A172 (cell line): ENCODE data around the gene ADARB2. TPM values are rescaled to one million over a fixed set of nuclear protein-coding genes. Genes with fewer than 3 reads are reported as not detected.
A peak's percentile ranks its signal among the peaks of the same experiment; 100 is the strongest.

Experiments used
- DNase-seq: peaks from one replicate; pipeline ENCODE4 v3.0.0-alpha.2; 2015; ENCODE audit warnings: low spot score
- total RNA-seq: library from RNA; depleted of rRNA; stranded (reverse); fragments of >200 nt; shearing (Covaris generic); gene quantifications from 2 replicates; pipeline ENCODE4 v1.2.3, GENCODE V29; 2014

Gene ADARB2
- total RNA-seq, 1 experiment from 2014 or later = 1.2 TPM

DNA sequence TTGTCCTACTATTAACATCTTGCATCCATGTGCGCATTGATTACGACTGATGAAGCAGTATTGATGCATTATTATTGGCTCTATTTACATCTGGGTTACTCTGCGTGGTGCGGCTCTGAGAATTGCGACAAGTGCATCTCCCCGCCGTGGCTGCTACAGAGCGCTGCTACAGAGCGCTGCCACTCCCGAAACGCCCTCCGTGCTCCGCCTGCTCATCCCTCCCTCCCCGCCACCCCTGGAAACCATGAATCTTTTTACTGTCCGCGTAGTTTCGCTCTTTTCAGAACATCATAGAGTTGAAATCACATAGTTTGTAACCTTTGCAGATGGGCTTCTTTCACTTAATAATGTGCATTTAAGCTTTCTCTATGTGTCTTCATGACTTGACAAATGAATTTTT is 74.1 kb downstream of the ADARB2 start:
- DNase-seq = no peak

DNA sequence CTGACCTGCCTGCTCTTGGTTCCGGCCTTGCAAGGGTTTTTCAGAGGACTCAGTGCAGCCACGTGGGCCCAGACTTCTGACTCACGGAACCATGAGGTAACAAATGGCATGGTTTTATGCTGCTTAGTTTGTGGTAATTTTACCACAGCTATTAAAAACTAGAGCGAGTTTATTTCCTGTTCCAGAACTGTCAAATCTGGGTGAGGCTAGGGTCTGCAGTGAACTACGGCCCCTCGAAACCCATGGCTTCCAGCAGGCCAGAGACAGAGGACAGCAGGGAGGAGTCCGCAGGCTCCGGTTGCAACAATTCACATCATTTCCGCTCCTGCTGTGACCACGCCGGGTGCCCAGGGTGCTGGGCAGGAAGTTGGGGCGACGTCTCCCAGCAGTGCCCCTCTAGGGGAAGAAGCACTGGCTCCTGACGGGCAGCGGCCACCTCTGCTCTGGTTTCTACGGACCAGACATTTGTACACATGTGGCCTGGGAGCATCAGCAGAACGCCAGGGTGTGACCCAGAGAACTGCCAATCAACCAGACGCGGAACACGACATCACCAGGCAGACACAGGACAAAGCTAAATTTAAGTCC is 74.8 kb downstream of the ADARB2 start:
- DNase-seq = no peak

DNA sequence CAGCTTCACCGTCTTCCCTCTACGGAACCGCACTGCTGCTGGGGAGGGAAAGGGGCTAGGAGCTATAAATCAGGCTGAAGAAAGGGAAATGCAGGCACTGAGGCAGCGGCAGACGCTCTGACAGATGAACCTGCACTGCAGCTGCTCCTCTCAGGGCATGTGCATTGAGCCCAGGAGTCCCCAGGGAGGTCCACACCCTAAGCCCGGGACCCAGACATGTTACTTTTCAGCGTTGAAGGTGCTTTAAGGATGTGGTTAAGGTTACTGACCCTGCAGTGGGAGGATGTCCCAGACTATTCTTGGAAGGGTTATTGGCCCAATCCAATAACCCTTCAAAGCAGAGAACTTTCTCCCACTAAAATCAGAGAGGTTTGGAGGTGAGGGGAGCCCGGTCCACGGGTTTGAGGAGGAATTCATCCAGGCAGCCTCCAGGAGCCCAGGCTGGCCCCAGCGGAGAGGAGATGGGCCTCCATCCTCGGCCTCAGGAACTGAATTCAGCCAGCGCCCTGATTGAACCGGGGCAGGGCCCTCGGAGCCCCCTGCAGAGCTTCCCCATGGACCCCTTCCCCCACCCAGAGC is 75.4 kb downstream of the ADARB2 start:
- no peak for DNase-seq

DNA sequence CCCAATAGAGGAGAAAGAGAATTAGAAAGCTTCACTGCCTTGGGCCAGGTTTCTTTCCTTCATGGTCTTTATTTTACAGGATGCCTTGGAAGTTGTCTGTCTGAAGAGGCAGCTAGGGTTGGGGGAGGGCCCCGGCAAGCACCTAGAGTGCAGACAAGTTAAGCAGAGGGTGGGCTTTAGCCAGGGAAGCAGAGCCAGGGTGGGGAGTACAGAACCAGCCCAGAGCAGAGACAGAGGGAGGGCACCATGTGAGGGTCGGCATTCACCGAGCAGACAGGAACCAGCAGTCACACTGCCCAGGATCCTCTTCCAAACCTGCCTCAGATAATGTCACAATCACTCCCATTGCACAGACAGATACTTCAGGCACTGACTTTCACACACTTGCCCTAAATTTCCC is 75.9 kb downstream of the ADARB2 start:
- no peak for DNase-seq

DNA sequence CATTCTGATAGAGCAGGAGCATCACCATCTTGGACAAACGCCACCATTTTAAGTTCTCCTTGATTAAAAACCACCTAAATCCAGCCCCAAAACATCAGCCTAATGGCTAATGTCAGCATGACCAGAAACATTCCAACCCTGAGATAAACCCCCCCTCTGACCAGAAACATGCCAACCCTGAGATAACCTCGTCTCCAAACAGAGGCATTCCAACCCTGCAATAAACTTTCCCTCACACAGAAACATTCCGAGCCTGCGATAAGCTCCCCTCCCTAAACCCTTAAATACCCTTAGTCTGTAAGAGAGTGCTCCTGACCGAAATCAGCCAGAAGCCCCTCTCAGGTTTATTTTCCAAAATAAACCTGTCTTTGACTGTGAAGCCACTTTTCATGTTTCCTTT is 76.5 kb downstream of the ADARB2 start:
- no peak for DNase-seq

DNA sequence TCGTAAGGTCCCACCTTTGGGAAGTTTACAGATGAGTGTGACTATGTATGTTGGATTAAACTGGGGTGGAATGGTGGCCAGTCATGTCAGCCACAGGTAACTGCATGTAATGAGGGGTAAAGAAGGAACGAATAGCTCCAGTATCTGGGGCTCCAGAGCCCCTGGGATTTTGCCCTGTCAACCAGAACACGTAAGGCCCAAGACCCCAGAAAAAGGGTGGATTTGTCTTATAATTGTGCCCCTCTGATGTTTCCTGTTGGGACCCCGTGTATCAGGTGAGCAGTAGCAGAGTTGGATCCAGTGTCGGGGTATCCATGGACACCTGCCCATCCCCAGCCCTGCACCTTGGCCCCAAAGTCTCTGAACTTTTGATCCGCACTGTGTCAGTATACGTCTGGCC is 76.9 kb downstream of the ADARB2 start:
- DNase-seq = no peak

DNA sequence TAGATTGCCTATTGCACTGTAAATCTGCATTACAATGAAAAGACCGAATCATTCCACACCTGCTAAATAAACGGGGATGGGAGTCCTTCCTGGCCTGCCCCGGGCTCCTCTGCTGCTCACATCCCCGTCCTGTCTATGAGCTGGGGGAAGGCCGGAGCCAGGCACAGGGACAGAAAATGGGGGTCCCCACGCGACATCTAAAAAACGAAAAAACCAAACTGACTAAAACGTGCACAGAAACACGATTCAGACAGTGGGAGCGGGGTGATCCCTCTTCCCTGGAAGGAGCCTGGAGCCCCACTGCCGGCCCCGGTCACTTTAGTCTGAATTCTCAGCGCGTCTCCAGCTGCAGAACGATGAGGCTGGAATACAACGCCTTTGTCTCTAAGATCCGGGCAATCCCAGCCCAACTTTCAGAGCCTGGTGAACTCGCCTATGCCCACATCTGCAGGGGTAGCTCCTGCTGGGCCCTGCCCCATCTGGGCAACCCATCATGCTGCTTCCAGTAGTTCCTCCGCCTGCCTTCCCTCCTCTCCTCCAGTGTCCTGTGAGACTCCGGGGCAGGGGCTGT is 78.0 kb downstream of the ADARB2 start:
- no peak for DNase-seq

DNA sequence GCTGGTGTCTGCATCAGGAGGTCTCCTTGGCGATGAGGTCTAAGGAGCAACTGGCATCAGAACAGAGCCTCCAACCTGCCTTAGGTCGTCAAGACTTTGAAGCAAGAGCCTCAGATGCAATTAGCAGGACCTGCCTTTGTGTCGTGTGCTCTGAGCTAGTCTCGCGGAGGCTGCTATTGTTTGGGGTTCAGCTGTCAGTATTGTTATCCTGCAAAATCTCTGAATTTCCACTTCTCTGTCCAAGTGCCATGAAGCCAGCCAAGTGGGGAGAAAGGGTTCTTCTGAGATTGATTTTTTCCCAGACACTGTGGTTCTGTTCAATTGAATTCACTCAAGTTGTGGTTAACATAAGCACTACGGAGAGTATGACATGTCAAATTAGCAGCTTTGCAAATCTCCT is 78.7 kb downstream of the ADARB2 start:
- no peak for DNase-seq

DNA sequence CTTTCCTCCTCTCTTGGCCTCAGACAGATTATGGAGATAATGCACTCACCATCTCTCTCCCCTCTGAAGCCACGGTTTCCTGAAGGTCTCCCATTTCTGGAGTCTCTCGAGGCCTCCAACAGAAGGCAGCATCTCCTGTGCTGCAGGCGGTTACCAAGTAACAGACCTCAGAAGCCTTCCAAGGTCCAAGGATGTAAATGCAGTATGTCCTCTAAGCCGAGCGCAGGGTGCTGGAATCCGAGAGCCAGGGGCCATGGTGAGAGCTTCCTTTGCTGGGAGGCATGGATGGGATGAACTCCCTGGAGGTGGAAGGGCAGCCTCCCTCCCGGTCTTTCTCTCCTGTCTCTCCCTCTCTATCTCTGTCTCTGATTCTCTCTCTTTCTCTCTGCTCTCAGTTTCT is 79.8 kb downstream of the ADARB2 start:
- DNase-seq = no peak

DNA sequence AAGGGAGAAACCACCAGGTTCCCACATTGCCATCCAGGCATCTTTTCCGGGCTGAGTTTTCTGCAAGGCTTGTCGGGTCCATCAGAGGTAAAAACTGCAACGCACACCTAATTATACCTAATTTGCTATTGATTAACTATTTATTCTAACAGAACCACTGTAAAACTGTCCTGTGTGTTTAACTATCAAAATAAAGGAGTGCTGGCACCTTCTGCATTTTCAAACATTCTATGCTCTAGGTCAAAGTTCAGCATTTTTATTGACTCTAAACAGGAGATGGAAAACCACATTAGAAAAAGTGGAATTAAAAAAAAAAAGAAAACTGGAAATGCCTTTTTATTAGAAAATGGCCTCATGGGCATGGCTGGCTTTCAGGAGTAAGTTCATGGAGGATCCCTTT is 82.0 kb downstream of the ADARB2 start:
- no peak for DNase-seq

DNA sequence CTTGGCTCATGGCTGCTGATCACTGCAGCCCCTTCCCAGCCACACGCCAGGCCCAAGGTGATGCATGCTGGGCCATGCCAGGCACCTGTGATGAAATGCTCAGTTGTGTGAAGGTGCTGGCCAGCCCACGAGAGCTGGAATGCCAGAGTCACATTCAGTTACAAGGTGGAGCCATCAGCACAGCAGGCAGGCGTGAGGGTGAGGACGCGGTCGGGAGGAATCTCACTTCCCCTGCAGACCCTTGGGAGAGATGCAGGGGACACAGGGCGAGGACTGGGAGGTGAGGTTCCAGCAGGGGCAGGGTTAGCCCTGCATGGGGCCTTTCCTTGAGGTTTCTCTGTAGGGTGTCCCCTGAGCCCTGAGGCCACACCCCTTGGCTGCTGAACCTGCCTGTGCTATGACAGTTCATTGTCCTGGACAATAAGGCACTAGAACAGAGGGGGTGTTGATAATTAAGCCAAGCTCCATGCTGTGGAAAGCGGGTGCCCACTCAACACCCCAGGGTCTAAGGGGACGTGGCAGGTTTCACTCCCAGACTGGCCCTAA is 82.4 kb downstream of the ADARB2 start:
- DNase-seq = no peak

DNA sequence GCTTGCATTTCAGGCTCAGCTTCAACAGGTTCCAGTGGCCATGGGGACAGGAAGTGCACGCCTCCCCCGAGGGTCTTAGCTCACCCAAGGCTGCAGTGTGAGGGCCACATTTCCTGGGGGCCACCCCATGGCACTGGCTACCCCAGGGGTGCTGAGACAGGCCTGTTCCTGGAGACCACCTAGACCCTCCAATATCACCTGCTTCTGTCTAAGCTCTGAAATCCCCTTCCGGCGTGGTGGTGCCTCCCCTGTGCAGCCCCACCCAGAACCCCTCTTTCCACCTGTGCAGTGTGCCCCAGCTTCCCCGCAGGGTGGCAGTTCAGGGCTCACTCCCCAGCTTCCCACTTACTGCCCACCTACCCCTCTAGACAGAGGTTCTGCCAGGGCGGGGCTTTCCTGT is 83.1 kb downstream of the ADARB2 start:
- DNase-seq = no peak

DNA sequence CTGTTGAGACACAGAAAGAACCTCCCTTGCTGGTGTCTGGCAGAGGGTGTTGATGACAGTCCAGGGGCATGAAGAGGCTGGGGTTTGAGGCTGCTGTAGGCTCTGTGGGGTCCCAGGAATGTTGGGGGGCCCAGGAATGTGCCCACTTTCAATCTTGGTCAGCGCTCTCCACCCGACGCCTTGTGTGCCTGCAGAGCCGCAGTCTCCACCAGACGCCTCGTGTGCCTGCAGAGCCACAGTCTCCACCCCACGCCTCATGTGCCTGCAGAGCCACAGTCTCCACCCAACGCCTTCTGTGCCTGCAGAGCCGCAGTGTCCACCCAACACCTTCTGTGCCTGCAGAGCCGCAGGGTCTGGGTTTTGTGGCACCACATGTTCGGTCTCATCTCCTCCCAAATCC is 84.0 kb downstream of the ADARB2 start:
- DNase-seq = no peak

DNA sequence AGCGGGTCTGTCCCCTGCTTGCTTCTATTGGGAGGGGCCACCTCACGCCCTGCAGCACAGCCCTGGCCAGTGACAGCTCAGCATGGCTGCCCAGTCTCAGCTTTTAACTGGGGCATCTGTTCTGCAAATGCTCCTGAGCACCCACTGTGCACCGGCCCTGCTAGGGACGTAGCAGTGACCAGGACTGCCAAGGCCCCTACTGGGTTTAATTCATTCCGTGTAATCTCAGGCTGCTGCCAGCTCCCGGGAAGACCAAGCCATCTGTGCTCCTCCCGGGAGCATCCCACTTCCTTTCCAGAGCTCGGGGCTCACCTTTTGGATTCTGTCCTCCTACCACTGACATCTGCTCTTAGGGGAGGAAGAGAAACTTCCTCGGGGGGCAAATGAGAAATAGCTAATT is 85.2 kb downstream of the ADARB2 start:
- no peak for DNase-seq

DNA sequence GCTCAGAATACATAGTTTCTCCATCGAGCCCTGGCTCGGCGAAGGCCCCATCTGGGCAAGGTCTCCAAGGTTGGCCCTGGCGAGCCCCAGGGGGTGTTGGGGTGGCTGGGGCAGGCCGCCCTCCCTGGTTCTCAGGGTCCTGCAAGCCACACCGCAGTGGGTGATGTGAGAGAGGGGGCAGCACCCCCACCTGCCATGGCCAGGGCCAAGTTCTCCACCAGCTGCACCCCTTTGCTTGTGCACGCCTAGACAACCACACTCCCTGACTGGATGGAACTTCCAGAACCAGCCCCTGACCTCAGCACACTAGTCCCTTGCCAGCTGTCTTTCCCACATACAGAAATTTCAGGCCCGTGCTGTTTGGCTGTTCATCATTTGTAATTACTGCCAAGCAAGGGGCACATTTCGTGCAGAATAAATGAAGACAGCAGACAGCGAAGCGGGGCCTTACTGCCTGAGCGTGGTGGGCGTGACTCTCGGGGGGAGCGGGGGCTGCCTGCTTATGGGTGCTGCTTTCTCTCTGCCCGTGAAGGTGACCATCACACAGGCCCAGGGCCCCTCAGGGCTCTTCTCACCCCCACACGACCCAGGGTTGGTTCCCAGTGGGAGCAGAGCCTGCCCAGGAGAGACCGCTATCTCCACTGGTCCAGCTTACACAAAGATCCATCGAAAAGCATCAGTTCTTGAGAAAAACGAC is 85.9 kb downstream of the ADARB2 start:
- DNase-seq = no peak

DNA sequence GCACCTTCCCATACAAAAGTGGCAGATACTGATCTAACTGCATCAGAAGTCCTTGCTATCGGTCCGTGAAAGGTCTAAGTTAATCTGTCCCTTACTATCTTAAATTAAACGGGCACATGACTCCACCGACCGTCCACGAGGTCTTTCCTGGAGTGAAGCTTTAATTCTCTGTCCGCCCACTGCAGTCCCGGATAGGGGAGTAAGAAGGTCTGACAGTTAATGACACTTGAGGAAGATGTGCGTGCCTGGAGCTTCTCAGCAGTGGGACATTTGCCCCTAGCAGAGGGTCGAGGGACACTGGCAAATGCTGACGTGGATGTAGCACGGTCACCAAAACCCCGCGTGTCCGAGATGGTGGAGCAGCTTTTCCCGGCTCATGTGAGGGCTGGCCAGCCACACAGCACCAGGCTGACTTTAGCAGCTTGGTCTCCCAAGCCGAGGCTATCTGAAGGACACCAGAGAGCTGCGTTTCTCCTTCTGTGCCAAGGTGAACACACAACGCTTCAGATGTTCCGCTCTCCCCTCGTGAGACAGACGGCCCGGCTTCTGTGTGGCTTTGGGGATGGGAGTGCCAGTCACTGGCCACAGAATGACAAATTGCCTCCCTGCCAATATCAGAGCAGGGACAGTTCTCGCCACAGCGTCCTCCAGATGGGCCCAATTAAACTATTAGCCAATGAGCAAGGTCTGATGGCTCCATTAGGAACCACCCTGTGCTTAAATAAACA is 86.6 kb downstream of the ADARB2 start:
- no peak for DNase-seq

DNA sequence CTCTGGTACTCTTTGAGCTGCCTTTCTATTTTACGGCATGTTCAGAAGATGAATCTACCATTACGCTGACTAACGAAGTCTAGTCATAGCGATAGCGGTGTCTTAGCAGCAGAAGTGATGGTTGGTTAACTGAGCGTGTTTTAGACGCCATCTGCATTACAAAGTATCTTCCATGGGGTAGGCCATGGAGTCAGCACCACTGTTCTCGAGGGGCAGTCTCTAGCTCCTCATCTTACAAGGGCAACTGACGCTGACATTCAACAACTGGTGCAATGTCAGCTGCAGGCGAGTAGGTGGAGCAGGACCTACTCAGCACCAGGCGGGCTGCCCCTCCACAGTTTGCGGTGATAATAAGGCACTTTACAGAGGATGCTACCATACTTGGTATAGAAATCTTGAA is 88.7 kb downstream of the ADARB2 start:
- DNase-seq = no peak

DNA sequence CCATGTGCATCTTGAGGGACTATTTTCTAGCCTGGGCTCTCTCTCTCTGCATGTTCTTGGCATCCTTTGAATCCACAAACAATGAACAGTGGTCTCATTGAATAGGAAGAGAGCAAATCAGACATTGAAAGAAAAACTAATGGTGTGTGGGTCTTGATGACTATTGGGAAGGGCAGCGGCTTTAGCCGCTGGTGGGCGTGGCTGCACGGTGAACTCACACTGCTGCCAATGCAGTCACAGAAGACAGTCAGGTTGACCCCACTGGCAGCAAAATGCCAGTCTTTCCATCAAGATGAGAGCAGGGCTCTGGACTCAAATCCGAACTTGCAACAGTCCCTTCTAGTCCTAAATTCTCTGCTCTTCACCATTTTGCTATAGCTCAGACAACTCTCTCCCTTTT is 91.0 kb downstream of the ADARB2 start:
- DNase-seq = no peak

DNA sequence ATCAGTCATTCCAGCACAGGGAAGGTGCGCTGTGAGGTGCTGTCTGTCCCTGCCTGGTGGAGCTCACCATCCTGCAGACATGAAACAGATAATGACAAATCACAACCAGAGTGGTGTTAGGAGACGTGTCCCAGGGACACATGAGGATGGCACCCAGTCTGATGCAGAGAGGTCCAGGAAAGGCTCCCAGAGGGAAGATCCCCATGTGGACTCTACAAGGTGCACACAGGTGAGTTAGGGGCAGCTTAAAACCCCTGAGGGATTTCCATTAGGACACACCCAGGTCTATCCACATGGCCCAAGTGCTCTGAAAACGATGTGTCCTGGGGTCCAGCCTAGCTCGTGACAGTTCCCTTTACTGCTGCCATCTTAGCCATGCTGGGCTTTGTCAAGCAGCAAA is 91.4 kb downstream of the ADARB2 start:
- DNase-seq = no peak

DNA sequence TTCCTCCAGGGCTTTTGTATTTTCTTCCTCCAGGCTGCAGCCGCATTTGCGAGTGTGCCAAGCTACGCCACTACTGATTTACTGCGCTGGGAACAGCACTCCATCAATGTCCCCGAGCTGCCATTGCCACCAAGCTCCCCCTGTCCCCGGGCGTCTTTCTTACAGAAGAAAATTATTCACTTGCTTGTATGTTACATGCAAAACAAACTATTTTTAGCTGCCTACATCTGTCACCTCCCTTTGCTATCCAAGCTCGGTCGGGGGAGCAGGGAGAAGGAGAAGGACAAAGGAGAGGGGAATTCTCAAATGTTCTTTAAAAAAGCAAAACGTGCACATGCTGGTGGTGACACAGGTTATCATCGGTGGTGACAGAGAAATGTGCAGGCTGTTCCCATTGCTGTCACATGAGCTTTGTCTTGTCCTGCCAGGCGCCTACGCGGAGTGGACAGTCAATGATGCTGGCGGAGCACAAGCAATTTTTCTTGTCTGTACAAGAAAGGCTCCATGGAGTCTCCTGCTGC is 93.1 kb downstream of the ADARB2 start:
- DNase-seq = no peak

DNA sequence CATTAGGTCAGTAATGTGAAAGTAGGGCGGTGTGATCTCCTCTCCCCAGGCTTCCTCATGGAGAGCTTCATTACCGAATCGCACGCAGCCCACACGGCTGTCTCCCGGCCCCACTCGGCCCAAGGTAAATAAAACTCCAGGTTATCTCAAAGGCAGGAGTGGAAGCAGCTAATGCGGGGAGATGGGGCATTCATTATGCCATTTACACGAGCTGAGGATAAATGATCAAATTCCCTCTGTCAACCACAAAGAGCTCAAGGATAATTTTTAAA is 93.5 kb downstream of the ADARB2 start:
- no peak for DNase-seq

DNA sequence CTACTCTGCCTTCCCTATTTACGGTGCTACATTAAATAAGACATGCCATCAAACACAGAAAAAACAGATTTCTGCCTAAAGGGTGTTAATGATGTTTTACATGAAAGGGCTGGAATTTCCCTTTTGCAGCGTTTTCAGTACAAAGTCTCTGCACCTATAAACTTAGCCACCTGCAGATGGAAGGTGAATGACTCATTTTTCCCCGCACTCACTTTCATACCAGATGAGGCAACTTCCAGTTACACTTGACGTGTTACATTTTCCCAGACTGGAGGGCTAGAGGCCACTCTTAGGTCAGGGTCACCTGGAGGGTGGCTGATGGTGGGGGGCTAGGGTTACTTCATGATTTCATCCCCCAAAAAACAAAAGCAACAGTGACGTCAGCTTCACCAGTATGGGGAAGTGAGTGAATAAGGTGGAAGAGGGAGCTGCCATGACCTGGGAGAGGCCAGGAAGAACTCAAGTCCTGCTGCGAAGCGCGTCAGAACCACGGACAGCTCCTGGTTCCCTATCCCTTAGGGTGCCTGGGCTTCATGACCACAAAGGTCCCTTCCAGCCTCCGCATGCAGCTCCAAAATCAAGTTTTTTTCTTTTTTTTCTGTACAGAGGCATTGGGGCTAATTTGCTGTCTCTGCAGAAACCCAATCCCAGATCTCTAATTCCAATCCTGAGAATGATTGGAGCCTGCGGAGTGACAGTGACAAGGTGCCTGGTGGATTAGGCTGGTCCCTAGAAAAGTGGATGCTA is 94.0 kb downstream of the ADARB2 start:
- DNase-seq = peak; percentile 10
